Esophagus muscularis mucosa (tissue), 4 donors: Measurements from ENCODE around the gene EFNA4.

Experiments
- CTCF ChIP-seq, 3 experiments: fragments of 200-600 bp in 2 of 3; fragments of 450-650 bp in 1 of 3; sonication (generic) in 2 of 3; IDR thresholded peaks; one replicate each; pipeline ENCODE4 v1.5.1; 2017 to 2019; ENCODE audit warnings: antibody characterized with exemption in 3 of 3, mild to moderate bottlenecking in 2 of 3, moderate library complexity in 1 of 3
- EP300 ChIP-seq: sonication (generic); formaldehyde crosslinking; IDR thresholded peaks from one replicate; pipeline ENCODE4 v1.6.1; 2017; ENCODE audit warnings: antibody characterized with exemption
- POLR2A ChIP-seq: fragments of 450-650 bp; IDR thresholded peaks from one replicate; pipeline ENCODE4 v1.6.1; 2017; ENCODE audit warnings: antibody characterized with exemption, moderate library complexity, mild to moderate bottlenecking, low read depth
- POLR2AphosphoS5 ChIP-seq, 2 donors: sonication (generic); formaldehyde crosslinking; IDR thresholded peaks; one replicate each; pipeline ENCODE4 v1.6.1; 2017; ENCODE audit warnings: antibody characterized with exemption in 2 of 2

GRCh38 chr1:155079210-155079486 is 15.6 kb downstream of the EFNA4 start:
- no peak for TF ChIP-seq CTCF (IDR thresholded peaks at IDR 0.05)
- TF ChIP-seq POLR2A, result no peak
- TF ChIP-seq POLR2AphosphoS5 (IDR thresholded peaks at IDR 0.05), result no peak
- no peak for TF ChIP-seq EP300
